ENCODE results near the gene FOXL1. TPM values are rescaled to one million over a fixed set of nuclear protein-coding genes. Genes with fewer than 3 reads are reported as not detected.

Gene FOXL1
- total and polyA plus RNA-seq, 9 of the 15 experiments (the other 6 are each of a cell fraction or from before 2014, with no cell fraction given), result not detected

DNA sequence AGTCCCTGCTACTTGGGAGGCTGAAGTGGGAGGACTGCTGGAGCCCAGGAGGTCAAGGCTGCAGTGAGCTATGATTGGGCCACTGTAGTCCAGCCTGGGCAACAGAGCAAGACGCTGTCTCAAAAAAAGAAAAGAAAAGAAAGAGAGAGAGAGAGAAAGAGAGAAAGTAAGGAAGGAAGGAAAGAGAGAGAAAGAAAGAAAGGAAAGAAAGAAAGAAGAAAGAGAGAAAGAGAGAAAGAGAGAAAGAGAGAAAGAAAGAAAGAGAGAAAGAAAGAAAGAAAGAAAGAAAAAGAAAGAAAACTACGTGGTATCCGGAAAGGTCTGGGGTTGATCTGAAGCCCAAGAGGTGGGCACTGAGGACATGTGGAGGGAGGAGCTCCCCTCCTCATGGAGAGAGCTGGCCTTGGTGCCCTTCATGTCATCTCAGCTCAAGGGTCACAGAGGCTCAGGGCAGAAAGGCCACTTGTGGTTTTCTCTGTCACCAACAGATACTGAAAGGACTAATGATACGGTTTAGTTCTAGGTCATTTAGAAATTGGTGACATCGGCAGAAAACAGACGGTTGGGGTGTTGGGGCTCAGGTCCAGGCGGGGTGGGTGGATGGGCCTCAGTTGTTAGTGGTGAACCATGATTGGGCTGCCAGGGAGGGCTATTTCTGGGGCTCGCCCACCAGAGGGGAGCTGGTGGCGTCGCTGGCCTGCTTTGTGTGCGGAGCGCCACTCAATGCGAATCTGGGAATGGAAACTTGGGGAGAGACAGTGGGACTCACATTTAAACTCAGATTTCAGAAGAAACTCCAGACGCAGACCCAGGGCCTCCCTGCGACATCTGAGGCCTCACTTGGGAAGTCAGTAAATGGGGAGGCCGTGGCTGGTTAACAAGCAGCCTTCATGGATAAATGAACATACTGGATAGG is 44.6 kb downstream of the FOXL1 start (continued):
- TF ChIP-seq, protein P1, sequence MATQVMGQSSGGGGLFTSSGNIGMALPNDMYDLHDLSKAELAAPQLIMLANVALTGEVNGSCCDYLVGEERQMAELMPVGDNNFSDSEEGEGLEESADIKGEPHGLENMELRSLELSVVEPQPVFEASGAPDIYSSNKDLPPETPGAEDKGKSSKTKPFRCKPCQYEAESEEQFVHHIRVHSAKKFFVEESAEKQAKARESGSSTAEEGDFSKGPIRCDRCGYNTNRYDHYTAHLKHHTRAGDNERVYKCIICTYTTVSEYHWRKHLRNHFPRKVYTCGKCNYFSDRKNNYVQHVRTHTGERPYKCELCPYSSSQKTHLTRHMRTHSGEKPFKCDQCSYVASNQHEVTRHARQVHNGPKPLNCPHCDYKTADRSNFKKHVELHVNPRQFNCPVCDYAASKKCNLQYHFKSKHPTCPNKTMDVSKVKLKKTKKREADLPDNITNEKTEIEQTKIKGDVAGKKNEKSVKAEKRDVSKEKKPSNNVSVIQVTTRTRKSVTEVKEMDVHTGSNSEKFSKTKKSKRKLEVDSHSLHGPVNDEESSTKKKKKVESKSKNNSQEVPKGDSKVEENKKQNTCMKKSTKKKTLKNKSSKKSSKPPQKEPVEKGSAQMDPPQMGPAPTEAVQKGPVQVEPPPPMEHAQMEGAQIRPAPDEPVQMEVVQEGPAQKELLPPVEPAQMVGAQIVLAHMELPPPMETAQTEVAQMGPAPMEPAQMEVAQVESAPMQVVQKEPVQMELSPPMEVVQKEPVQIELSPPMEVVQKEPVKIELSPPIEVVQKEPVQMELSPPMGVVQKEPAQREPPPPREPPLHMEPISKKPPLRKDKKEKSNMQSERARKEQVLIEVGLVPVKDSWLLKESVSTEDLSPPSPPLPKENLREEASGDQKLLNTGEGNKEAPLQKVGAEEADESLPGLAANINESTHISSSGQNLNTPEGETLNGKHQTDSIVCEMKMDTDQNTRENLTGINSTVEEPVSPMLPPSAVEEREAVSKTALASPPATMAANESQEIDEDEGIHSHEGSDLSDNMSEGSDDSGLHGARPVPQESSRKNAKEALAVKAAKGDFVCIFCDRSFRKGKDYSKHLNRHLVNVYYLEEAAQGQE (IDR thresholded peaks at IDR 0.05; ENCODE audit: borderline replicate concordance), result no peak
- TF ChIP-seq, protein P1 (CRISPR knock-in tag; IDR thresholded peaks at IDR 0.05; ENCODE audit: low read depth), result no peak
- no peak for TF ChIP-seq PCBP1 (IDR thresholded peaks at IDR 0.05; ENCODE audit: low read depth, low read length, poor library complexity, severe bottlenecking)
- TF ChIP-seq, protein P2, sequence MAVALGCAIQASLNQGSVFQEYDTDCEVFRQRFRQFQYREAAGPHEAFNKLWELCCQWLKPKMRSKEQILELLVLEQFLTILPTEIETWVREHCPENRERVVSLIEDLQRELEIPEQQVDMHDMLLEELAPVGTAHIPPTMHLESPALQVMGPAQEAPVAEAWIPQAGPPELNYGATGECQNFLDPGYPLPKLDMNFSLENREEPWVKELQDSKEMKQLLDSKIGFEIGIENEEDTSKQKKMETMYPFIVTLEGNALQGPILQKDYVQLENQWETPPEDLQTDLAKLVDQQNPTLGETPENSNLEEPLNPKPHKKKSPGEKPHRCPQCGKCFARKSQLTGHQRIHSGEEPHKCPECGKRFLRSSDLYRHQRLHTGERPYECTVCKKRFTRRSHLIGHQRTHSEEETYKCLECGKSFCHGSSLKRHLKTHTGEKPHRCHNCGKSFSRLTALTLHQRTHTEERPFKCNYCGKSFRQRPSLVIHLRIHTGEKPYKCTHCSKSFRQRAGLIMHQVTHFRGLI (CRISPR knock-in tag; IDR thresholded peaks at IDR 0.05), result no peak

All from K562 (cell line).